HG03442 (cell line): ENCODE results near the gene HS3ST2.

Source experiments
- ATAC-seq: cut with Tn5 transposase; IDR thresholded peaks from one replicate; pipeline ENCODE4 v1.9.1; 2021; ENCODE audit warnings: mild to moderate bottlenecking, moderate library complexity; ENCODE audit not compliant: unreplicated experiment

Gene HS3ST2

DNA sequence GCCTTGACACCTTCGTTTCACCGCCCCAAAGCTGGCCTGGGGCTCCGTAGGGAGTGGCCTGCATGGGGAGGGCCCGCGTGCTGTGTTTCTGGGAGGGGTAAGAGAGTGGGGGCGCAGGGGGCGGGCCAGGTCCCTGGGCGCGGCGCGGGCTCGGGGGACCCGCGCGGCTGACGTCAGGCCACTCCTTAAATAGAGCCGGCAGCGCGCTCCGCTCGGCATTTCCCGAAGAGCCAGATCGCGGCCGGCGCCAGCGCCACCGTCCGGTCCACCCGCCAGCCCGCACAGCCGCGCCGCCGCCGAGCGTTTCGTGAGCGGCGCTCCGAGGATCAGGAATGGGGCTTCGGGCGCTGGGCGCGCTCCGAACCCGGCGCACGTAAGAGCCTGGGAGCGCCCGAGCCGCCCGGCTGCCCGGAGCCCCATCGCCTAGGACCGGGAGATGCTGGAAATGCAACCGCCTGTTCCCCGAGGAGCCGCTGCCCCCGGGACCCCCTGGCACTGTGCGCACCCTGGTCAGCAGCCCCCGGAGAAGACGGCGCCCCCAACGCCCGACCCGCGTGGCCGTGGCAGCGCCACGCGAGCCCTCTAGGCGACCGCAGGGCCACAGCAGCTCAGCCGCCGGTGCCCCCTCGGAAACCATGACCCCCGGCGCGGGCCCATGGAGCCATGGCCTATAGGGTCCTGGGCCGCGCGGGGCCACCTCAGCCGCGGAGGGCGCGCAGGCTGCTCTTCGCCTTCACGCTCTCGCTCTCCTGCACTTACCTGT is at the start of gene HS3ST2:
TSS of gene HS3ST2 (plus strand) at position 215 of the 763 bp plus-strand sequence. CDS start at position 664, 449 bp downstream.
- ATAC-seq = no peak

DNA sequence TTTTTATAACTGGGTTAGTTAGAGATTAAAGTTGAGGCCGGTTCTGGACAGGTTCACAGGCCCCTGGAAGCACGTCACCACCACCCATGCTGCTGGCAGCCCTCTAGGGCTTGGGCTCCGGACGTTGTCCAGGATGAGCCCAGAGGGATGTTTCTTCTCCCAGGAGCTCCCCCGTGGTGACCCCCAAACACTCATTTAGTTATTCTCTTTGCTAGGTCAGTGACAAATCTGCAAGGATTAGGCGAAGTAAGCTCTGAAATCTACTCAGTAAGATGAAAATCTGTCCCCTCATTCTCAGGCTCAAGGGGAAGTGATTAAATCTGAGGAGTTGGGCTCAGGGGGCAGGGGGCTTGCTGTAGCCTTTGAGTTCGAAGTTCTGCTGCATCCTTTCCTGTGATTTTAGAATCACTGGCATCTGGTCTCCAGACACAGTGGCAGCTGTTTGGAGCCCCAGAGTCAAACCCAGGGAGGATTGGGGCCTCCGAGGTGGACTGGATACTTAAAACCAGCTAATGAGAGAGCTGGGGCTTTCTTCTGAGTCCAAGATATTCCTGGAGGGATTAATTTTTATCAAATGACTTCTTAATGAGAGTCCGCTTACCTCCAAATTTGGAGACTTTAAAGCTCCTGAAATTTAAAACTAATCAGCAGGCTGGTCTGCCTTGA is 49.2 kb upstream of the HS3ST2 start:
- no peak for ATAC-seq

DNA sequence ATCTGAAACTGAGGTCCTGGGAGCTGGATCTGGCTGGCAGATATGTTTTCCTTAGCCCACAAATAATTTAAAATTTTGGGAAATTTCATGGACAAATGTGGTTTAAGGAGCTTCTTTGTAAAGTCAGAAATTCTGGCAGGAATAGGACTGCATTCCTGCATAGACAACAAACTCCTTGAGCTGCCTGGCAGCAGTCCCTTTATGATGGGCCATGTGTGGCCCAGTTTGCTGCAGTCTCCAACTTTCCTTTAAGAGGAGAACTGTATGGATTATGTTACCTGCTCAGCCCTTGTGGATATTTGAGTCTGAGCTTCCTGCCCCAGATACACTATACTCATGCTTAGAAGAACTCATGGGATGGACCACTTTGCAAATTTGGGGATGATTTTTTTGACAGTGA is 48.5 kb upstream of the HS3ST2 start:
- no peak for ATAC-seq

DNA sequence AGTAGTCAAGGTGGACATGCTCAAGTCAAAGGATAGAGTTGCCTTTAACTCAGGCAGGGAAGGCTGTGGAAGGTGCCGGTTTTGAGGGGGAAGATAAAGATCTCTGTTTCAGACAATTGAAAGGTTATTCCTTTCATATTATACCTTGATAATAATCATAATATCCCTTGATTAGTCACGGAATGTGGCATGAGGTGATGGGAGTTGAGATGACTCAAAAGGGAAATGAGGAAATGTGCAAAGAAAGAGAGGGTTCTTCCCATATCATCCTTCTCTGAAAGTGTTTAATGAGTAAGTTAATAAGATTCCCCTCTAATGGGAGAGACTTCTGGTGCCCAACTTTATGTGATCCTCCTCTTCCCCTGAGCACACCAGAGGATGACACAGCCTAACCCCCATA is 43.1 kb upstream of the HS3ST2 start:
- ATAC-seq = no peak

GRCh38 chr16:22771551-22771950 is 42.4 kb upstream of the HS3ST2 start:
- ATAC-seq = no peak

DNA sequence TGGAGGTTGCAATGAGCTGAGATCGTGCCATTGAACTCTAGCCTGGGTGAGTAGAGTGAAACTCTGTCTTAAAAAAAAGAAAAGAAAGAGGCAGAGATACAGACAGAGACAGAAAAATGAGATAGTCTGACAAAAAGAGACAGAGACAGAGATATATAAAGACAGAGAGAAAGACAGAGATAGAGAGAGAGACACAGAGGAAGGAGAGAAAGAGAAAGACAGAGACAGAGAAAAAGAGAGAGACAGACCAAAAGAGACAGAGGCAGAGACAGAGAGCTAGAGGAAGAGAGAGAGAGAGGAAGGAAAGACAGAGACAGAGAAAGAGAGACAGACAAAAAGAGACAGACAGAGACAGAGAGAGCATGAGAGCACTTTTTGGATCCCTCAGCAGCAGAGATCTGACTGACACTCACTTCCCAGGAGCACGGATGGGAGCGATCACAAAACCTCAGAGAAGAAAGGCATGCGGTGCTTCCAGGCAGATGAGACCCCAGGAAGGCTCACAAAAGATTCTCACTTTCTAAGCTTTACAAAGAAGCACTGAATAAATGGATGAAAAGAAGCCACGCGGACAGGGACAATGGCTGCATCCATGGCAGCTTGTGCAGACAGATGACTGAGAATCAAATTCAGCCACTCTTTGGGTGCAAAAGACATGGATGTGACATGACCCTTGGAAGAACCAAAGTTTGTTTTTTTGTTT is 38.6 kb upstream of the HS3ST2 start:
- ATAC-seq = no peak

DNA sequence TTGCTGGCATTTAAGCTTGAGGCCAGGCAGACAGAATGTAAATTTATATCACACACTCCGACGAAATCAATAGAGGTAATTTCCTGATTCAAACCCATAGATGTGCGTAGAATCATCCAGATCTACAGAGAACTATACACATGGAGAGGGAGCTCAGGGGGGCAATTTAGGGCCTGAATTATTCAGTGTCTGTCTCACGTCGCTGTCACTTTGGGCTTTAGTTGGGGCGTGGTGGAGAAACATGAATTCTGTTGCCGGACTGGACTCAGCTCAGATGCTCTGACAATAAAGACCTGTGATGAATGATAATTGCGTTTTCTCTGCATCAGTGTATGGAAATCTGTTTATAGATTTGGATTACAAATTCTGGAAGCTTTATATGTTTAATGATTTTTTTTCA is 32.5 kb upstream of the HS3ST2 start:
- no peak for ATAC-seq

DNA sequence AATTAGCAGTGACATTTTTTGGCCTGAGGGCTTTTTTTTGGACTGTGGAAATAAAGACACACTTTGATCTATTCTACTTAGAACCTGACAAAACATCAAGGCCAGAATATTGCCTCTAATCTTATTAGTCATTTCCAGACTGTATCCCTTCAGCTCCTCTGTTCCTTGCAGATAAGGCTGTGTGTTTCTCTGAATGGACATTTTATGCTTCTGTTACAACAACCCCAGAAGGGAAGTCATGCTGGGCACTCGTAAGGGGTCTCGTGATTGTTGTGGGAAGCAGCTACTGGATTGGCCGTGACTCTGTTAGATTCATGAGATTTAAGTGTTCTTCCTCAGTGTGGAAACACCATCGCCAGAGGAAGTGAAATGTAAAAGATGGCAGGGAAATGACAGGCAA is 31.6 kb upstream of the HS3ST2 start:
- ATAC-seq = no peak

DNA sequence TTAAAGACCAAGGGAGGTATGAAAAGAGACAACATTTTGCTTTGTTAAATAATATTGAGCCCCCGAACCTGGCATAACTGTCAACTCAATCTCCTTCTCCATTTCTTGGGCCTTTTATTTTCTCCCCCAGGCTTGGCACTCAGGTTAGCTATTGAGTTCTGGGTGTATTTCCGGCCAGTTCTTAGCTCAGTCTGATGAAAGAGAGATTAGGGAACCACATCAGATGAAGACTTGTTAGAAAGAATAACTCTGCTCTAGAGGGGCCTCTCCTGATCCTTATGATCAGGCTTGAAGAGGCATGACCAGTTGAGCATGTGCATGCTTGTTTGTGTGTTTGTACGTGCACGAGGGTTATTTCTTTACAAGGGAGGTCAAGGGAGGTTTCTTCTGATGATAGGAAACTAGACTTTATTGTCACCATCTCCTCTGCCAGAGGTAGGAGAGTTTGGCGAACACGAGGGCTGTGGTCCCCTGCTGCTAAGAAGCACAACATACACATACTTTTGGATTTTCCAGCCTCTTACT is 29.2 kb upstream of the HS3ST2 start:
- no peak for ATAC-seq

- ATAC-seq = no peak
Measured at GRCh38 chr16:22785552-22785951, 28.4 kb upstream of the HS3ST2 start.

GRCh38 chr16:22786284-22786683 is 27.7 kb upstream of the HS3ST2 start:
- no peak for ATAC-seq

GRCh38 chr16:22786691-22787090 is 27.3 kb upstream of the HS3ST2 start:
- ATAC-seq = no peak

DNA sequence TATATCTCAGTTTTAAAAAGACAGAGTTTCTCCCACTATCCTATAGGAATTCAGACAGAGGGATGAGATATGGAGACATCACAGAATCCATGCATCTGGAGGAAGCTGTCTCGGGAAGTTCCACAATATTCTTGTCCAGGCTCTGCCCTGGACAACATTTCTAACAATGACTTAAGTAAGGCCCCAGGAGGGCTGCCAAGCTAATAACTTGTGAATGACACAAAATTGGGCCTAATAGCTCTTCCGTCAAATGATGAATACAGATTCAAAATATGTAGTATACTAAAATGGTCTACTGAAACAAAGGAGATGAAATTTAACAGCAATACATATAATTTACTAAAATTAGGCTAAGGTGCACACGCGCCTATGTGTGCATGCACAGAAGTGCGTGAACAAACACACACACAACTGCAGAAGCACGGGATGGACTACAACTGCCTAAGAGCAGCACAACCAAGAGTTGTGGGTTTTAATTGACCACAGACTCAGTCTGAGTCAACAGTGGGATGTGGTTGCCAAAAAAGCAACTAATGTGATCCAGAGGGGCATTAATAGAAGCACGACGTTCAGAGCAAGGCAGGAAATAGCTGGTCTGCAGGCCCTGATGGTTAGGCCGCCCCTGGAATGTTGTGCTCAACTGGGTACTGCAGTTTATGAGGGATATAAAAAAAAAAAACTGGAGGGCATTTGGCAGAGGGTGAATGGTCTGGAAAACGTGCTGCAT is 26.3 kb upstream of the HS3ST2 start:
- no peak for ATAC-seq

DNA sequence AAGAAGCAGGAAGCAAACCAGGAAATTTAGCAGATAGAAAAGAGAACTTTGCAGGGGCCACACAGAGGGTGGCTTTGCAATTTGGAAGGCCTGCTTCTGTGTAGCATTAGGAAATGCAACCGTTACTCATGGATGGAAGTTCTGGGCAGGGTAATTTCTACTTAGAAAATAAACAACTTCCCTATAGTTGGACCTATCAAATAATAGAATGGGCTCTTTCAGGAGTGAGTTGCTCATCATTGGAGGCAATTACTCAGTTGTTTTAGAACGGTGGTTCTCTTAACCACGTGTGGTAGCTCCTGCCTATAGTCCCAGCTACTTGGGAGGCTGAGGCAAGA is 25.8 kb upstream of the HS3ST2 start:
- ATAC-seq = no peak

DNA sequence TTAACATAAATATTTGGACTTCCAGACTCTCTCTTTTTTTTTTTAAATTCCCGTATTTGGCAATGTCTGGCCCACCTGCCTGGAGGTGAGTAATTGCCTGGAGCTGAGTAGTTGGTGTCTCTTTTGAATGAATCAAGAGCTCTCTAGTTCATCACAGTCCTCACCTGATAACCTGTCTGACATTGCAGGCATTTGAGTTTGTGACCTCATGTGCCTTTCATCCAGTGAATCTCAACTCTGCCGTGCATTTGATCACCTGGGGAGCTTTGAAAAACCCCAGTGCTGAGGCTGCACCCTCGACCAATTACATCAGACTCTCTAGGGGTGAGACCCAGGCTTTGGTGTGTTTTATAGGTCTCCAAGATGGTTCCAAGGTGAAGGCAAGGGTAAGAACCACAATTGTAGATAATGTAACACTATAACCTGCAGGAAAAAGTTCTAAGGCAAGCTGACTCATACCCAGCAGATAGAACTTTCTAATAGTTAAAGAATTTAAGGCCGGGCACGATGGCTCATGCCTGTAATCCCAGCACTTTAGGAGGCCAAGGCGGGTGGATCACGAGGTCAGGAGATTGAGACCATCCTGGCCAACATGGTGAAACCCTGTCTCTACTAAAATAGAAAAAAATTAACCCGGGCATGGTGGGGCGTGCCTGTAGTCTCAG is 24.5 kb upstream of the HS3ST2 start:
- ATAC-seq = no peak

- no peak for ATAC-seq
Measured at GRCh38 chr16:22797551-22797950, 16.4 kb upstream of the HS3ST2 start.

- no peak for ATAC-seq
Measured at GRCh38 chr16:22799113-22799512, 14.8 kb upstream of the HS3ST2 start.

DNA sequence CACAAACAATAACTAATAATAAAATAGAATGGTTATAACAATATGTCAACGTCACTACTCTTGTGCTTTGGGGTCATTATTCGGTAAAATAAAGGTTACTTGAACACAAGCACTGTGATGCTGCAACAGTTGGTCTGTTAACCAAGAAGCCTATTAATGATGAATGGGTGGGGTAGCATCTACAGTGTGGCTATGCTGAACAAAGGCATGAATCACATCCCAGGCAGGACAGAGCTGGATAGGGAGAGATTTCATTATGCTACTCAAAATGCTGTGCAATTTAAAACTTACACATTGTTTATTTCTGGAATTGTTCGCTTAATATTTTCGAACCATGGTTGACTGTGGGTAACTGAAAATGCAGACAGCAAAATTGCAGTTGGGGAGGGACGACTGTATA is 9.1 kb upstream of the HS3ST2 start:
- no peak for ATAC-seq

DNA sequence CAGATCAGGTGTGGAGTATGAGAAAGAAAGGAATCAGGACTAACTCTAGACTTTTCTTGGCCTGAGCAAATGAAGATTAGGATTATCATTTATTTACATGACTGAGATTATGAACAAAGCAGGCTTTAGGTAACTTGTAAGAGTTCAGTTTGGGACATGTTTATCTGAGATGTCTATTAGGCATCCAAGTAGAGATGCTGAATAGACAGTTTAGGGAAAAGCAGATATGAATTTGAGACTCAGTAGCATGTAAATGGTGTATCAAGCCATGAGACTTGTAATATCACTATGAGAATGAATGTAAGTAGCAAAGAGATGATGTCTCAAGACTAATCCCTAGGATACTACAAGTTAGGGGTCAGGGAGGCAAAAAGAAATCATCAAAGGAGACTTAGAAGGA is 8.6 kb upstream of the HS3ST2 start:
- no peak for ATAC-seq

DNA sequence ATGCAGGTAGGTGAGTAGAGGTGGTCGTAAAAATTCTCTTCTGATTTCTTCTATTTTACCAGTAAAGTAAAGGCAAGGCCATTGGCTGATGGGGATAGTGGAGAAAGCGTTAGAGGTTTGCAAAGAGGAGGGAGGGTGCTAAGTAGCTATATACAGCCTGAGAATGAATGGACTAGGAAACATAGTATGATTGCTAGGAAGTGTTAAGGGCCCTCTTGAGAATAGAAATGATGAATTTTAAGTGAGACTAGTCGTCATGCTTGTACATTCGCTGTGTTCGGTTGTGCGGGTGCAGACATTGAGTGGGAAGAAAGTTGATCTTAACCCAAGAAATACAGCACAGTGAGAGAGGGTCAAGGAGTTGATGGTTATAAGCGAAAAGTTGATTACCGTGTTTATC is 7.2 kb upstream of the HS3ST2 start:
- ATAC-seq = no peak

GRCh38 chr16:22810226-22810625 is 3.7 kb upstream of the HS3ST2 start:
- no peak for ATAC-seq
